Measurements from ENCODE around the gene FKBP4.

FKBP4 gene

GRCh38 chr12:2835691-2836403, 41.1 kb downstream of the FKBP4 start:
- Histone ChIP-seq H3F3A (ENCODE audit: insufficient read depth, low read length) (no peaks in the 10 kb centered on the region), H3K4me3 (ENCODE audit: low read length) (no peak overlapping the region), H3K4me2 (ENCODE audit: low read depth, low read length) (no peak overlapping the region), H2AFZ (ENCODE audit: low read length) (no peak overlapping the region), H3K4me1 (ENCODE audit: low read length) (no peaks in the 10 kb centered on the region), H3K9ac (ENCODE audit: low read length) (no peak overlapping the region), H3K27me3 (replicated peaks; ENCODE audit: insufficient read depth, low read length) (no peaks in the 10 kb centered on the region), H4K20me1 (ENCODE audit: insufficient read depth, low read length) (no peaks in the 10 kb centered on the region), H3K36me3 (replicated peaks; ENCODE audit: insufficient read depth, low read length) (no peaks in the 10 kb centered on the region), H3K9me2 (replicated peaks; ENCODE audit: insufficient read depth, low read length) (no peaks in the 10 kb centered on the region), H3K79me2 (ENCODE audit: low read length) (no peaks in the 10 kb centered on the region), H3K9me3 (replicated peaks; ENCODE audit: insufficient read depth, low read length) (no peaks in the 10 kb centered on the region), H3K27ac (ENCODE audit: low read length) (no peak overlapping the region)
- TF ChIP-seq EZH2phosphoT487 (IDR thresholded peaks at IDR 0.05; ENCODE audit: low read length) (no peak), EZH2 (optimal IDR thresholded peaks at IDR 0.05; ENCODE audit: low read depth, low read length) (no peak), CTCF (IDR thresholded peaks at IDR 0.05; ENCODE audit: low read length) (no peak)
- DNase-seq, result no peak

- H3K27ac ChIP-seq (ENCODE audit: low read length), result no peak overlapping the region
- no peaks in the 10 kb centered on the region for H3K9me3 ChIP-seq (replicated peaks; ENCODE audit: insufficient read depth, low read length)
- H3K27me3 ChIP-seq (replicated peaks; ENCODE audit: insufficient read depth, low read length), result no peaks in the 10 kb centered on the region
- H3K9ac ChIP-seq (ENCODE audit: low read length), result no peak overlapping the region
- no peaks in the 10 kb centered on the region for H3K4me1 ChIP-seq (ENCODE audit: low read length)
- no peaks in the 10 kb centered on the region for H4K20me1 ChIP-seq (ENCODE audit: insufficient read depth, low read length)
- DNase-seq, result no peak
- no peak overlapping the region for H2AFZ ChIP-seq (ENCODE audit: low read length)
- no peaks in the 10 kb centered on the region for H3K9me2 ChIP-seq (replicated peaks; ENCODE audit: insufficient read depth, low read length)
- TF ChIP-seq EZH2phosphoT487 (IDR thresholded peaks at IDR 0.05; ENCODE audit: low read length), result no peak
- no peak for TF ChIP-seq CTCF (IDR thresholded peaks at IDR 0.05; ENCODE audit: low read length)
- TF ChIP-seq EZH2 (optimal IDR thresholded peaks at IDR 0.05; ENCODE audit: low read depth, low read length), result no peak
- no peak overlapping the region for H3K4me2 ChIP-seq (ENCODE audit: low read depth, low read length)
- no peaks in the 10 kb centered on the region for H3F3A ChIP-seq (ENCODE audit: insufficient read depth, low read length)
- H3K4me3 ChIP-seq (ENCODE audit: low read length), result no peak overlapping the region
- no peaks in the 10 kb centered on the region for H3K36me3 ChIP-seq (replicated peaks; ENCODE audit: insufficient read depth, low read length)
- no peaks in the 10 kb centered on the region for H3K79me2 ChIP-seq (ENCODE audit: low read length)
Observed at GRCh38 chr12:2836574-2836973, 41.8 kb downstream of the FKBP4 start.

GRCh38 chr12:2841056-2841650, 46.4 kb downstream of the FKBP4 start:
- H3K79me2 ChIP-seq (ENCODE audit: low read length), result no peaks in the 10 kb centered on the region
- DNase-seq, result no peak

More at GRCh38 chr12:2841056-2841650, 46.4 kb downstream of the FKBP4 start:
- Histone ChIP-seq H3F3A (ENCODE audit: insufficient read depth, low read length) (no peaks in the 10 kb centered on the region), H3K36me3 (replicated peaks; ENCODE audit: insufficient read depth, low read length) (no peaks in the 10 kb centered on the region), H3K4me3 (ENCODE audit: low read length) (no peak overlapping the region), H2AFZ (ENCODE audit: low read length) (no peak overlapping the region), H4K20me1 (ENCODE audit: insufficient read depth, low read length) (no peaks in the 10 kb centered on the region), H3K9me3 (replicated peaks; ENCODE audit: insufficient read depth, low read length) (no peaks in the 10 kb centered on the region), H3K4me1 (ENCODE audit: low read length) (no peaks in the 10 kb centered on the region), H3K9ac (ENCODE audit: low read length) (no peak overlapping the region), H3K27me3 (replicated peaks; ENCODE audit: insufficient read depth, low read length) (no peaks in the 10 kb centered on the region), H3K4me2 (ENCODE audit: low read depth, low read length) (no peak overlapping the region), H3K27ac (ENCODE audit: low read length) (no peak overlapping the region), H3K9me2 (replicated peaks; ENCODE audit: insufficient read depth, low read length) (no peaks in the 10 kb centered on the region)
- no peak for TF ChIP-seq EZH2 (optimal IDR thresholded peaks at IDR 0.05; ENCODE audit: low read depth, low read length)
- TF ChIP-seq CTCF (IDR thresholded peaks at IDR 0.05; ENCODE audit: low read length), result no peak
- no peak for TF ChIP-seq EZH2phosphoT487 (IDR thresholded peaks at IDR 0.05; ENCODE audit: low read length)
